Daoy (cell line): ENCODE results near the gene SHC2. TPM values are rescaled to one million over a fixed set of nuclear protein-coding genes. Genes with fewer than 3 reads are reported as not detected.
"Not testable (repeated sequence)": the region's sequence is repeated elsewhere in the genome, so short reads cannot be mapped to it uniquely, and the experiment has no call there.

ENCODE experiments used
- DNase-seq: peaks from one replicate; pipeline ENCODE4 v3.0.0-alpha.2; 2015; ENCODE audit warnings: low read depth
- total RNA-seq: library from RNA; depleted of rRNA; stranded (reverse); fragments of >200 nt; shearing (Covaris generic); gene quantifications from 2 replicates; pipeline ENCODE4 v1.2.3, GENCODE V29; 2014

SHC2 gene
- total RNA-seq, 1 experiment from 2014 or later, result 0.11 TPM

GRCh38 chr19:406971-407510, 53.8 kb downstream of the SHC2 start:
- DNase-seq, result no peak

DNA sequence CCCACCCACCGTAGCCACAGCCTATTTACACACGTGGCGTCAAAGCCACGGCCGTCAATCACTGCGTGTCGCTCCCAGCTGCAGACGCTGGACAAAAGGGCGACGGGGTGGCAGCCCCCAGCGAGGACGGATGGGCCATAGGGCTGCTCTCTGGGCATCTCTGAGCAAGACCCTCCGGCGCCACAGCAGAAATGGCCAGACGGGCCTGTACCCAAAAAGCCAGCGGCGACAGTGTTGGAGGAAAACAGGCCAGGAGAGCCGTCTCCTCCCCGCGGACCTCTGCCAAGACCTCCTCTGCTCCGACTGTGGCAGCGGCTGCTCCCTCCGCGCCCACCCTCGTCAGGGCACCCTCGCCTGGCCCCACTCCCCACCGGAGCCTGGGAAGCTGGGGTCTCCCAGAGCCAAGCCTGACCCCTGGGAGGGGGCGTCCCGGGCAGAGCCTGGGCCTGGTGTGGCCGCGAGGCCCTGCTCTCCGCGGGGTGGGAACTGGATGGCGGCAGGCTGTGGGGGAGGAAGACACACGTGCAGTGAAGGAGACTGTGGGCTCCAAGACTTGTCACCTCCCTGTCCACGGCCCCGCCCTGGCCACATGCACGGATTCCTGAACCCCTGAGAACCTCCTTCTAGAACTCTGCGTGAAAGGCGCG, 54.6 kb downstream of the SHC2 start:
- DNase-seq, result no peak

GRCh38 chr19:405121-405965, 55.5 kb downstream of the SHC2 start:
- no peak for DNase-seq

DNA sequence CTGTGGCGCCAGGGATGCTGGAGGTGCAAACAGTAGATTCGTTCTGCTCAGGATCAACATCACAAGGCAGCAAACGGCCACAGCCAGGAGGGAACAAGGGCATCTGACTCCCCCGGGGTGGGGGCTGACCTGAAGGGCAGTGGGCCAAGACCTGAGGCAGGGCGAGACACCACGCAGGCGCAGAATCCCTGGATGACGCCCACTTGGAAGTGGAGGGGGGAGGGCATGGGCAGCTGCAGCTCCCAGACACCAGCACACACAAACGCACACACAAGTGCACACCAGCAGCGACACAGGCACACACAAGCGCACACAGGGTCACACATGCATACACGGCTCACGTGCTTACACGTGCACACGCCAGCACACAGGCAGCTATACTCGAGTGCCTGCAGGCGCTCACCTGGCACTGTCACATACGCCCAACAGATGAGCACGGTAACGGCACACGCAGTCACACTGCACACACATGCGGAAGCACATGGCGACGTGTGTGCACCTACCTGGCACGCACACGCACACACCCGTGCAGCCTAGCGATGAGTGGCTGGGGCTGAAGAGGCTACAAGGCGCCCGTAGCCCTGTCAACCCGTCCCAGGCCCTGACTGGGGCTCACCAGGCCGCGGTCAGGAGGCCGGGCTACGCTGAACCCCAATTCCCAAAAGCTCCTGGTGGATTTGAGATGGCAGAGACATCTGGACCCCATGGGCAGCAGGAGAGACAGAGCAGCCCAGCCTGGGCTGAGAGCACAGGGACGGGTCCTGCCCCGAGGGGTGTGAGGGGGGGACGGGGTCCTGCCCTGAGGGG, 57.4 kb downstream of the SHC2 start:
- DNase-seq, result no peak

DNA sequence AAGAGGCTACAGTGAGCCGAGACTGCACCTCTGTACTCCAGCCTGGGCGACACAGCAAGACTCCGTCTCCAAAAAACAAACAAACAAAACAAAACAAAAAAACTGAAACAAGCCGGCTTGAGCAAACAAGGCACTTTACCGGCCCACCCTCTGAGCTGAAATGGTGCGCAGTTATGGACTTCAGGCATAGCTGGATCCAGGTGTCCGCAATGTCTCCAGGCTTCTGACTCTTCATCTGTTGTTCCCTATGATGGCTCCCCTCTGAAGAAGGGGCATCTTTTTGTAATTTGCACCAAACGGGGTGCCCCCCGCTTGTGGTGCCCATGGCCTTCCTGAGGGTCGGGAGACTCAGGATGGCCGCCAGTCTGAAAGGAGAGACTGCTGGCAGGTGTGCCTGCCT, 58.0 kb downstream of the SHC2 start:
- DNase-seq, result no peak

- no peak for DNase-seq
Observed at GRCh38 chr19:401866-402511, 58.8 kb downstream of the SHC2 start.

DNA sequence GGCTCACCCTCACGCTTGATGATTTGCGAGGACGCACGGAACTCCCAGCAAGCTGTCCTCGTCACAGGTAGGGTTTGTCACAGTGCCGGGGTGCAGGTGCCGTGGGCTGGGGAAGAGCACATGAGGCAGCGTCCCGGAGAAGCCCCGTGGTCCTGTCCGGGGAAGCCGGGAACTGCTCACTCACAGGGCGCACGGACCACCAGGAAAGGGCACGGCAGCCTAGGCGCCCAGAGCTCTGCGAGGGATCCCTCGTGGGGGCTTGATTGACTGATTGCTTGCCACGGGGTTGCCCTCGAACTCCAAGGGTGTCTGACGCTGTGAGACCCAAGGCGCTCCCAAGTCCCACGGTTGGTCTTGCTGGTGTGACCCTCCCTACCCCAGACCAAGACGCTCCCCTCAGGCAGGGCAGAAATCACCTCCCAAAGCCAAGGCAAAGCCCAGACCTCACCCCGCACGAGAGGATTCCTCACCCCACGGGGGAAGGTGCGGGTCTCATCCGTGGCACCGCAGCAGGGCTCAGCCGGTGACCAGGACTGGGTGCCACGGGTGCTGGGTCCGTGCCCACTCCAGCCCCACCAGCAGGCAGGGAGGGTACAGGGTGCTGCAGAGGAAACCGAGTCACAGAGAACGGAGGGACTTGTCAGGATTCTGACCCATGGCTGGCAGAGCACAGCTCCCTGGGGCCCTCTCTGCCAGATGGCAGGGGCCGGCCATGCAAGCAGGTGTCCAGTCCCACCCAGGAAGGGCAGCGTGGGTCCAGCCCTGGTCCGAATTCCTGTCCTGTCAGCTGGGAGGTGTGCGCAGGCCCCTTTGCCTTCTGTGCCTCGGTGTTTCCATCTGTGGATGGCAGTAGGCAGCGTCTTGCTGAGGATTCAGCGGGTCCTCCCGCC, 59.6 kb downstream of the SHC2 start:
- DNase-seq, result no peak

GRCh38 chr19:399370-399769, 61.5 kb downstream of the SHC2 start:
- no peak for DNase-seq

DNA sequence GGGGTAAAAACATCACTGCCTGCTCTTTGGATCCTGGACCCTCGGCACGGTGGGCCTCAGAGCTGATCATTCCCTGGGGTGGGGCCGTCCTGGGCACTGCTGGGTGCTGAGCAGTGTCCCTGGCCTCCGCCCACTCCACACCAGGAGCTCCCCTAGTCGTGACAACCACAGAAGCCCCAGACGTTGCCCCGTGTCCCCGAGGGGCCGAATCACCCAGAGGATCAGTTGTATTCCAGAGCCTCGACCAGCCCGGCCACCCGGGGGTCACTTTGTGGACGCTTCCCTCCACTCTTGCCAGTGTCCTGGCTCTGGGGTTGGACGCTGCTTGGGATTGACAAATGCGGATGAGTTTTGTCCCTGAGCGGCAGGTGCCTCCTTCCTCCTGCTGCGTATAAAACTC, 62.1 kb downstream of the SHC2 start:
- DNase-seq, result no peak

- no peak for DNase-seq
Observed at GRCh38 chr19:397941-398706, 62.7 kb downstream of the SHC2 start.

GRCh38 chr19:397321-397720, 63.5 kb downstream of the SHC2 start:
- no peak for DNase-seq

DNA sequence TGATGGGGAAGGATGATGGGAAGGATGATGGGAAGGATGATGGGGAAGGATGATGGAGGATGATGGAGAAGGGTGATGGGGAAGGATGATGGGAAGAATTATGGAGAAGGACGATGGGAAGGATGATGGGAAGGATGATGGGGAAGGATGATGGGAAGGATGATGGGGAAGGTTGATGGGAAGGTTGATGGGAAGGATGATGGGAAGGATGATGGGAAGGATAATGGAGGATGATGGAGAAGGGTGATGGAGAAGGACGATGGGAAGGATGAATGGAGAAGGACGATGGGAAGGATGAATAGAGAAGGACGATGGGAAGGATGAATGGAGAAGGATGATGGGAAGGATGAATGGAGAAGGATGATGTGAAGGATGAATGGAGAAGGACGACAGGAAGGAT, 65.4 kb downstream of the SHC2 start:
- DNase-seq, result no peak

- not testable (repeated sequence) for DNase-seq
Observed at GRCh38 chr19:394857-395256, 66.0 kb downstream of the SHC2 start.

GRCh38 chr19:393560-393959, 67.3 kb downstream of the SHC2 start:
- DNase-seq, result not testable (repeated sequence)

DNA sequence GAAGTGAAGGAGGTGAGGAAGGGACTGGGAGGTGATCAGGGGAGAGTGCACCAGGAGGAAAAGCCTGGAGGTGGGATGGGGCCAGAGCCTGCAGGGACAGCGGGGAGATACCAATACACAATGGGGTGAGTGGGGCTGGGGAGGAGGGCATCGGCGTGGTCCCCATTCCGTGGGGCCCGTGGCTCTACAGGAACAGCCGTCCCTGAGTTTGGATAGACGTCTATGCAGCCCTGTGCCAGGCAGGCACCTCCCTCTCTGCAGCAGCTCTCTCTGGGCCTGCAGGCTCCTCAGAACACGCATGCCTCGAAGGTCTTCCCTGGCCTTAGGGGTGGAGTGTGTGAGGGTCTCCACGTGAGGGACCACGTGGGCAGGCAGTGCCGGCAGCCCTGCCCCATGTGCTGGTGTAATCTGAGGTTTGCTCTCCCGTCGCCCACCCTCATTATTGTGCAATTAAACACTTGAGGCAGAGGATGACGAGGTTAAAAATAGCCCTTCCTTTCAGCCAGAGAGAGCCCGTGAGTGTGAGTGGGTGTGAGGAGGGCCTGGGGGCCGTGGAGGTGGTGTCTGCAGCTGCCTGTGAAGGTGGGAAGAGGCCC, 68.4 kb downstream of the SHC2 start:
- DNase-seq, result no peak

GRCh38 chr19:391726-392374, 69.0 kb downstream of the SHC2 start:
- DNase-seq, result no peak

GRCh38 chr19:391207-391557, 69.7 kb downstream of the SHC2 start:
- DNase-seq, result no peak

- no peak for DNase-seq
Observed at GRCh38 chr19:390386-391206, 70.2 kb downstream of the SHC2 start.
